22Rv1 (cell line): Measurements from ENCODE around the gene PANK3.

ENCODE experiments used
- H3K27ac ChIP-seq: fragments of 450-650 bp; 2 replicates; pipeline ENCODE4 v1.5.1; 2017
- ZFX ChIP-seq: fragments of 450-650 bp; IDR thresholded peaks from 2 replicates; pipeline ENCODE4 v1.6.1; 2017; ENCODE audit warnings: antibody characterized with exemption, borderline replicate concordance
- TF ChIP-seq, protein P1 (sequence below): fragments of 450-650 bp; IDR thresholded peaks from 2 replicates; pipeline ENCODE4 v1.5.1; 2017; ENCODE audit warnings: mild to moderate bottlenecking

Gene PANK3

DNA sequence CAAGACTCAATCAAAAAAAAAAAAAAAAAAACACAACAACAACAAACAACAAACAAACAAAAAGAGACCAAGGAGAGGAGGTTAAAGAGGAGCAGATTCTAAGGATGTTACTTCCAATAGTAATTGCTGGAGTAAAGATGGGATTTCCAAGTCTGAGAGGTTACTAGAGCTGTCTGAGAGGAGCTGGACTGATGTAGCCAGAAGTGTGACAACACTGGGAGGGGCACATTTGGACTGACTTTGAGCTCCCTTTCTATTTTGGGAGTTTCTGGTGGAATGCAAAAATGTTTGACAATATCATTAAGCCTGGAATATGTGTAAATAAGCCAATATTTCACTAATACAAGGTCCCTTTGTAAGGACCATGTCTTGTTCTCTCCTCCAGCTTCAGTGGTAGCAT lies 25.3 kb upstream of the PANK3 start:
- H3K27ac ChIP-seq = no peak overlapping the region
- no peak for TF ChIP-seq ZFX
- TF ChIP-seq, protein P1, sequence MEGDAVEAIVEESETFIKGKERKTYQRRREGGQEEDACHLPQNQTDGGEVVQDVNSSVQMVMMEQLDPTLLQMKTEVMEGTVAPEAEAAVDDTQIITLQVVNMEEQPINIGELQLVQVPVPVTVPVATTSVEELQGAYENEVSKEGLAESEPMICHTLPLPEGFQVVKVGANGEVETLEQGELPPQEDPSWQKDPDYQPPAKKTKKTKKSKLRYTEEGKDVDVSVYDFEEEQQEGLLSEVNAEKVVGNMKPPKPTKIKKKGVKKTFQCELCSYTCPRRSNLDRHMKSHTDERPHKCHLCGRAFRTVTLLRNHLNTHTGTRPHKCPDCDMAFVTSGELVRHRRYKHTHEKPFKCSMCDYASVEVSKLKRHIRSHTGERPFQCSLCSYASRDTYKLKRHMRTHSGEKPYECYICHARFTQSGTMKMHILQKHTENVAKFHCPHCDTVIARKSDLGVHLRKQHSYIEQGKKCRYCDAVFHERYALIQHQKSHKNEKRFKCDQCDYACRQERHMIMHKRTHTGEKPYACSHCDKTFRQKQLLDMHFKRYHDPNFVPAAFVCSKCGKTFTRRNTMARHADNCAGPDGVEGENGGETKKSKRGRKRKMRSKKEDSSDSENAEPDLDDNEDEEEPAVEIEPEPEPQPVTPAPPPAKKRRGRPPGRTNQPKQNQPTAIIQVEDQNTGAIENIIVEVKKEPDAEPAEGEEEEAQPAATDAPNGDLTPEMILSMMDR = no peak

DNA sequence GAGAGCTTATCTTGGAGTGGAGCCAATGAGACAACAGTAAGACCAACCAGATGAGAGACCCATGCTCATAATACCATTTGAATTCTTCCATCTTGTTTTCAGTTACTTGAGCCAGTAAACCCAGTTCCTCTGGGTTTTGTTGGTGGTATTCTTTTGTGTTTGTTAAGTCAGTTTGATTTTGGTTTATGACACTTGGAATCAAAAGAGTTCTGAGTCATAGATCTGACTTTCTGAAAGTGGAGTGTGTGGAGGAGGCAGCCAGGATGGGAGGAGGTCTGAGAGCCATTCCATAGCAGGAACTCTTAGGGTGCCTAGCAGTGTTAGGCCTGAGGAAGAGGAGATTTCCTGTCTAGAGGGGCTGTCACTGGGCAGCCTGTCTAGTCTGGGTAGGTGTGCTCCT lies 24.6 kb upstream of the PANK3 start:
- no peak for TF ChIP-seq ZFX
- TF ChIP-seq, protein P1 = no peak
- H3K27ac ChIP-seq = no peak overlapping the region

DNA sequence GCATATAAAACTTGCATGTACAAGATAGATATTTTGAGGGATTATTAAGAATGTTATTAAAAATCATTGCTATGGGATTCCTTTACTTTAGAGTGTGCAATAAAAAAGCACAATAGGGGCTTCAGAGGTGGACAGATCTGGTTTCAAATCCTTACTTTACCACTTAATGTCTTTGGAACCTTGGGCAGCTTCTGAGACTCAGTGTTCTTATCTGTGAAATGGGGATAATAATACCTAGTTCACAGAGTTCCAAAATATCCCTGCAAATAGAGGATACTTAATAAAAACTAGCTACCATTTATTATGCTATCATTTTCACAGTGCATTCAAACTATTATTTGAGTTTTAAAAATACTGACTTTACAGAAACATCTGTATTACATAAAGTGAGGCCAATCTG lies 23.3 kb upstream of the PANK3 start:
- H3K27ac ChIP-seq = no peak overlapping the region
- TF ChIP-seq, protein P1 = no peak
- no peak for TF ChIP-seq ZFX

DNA sequence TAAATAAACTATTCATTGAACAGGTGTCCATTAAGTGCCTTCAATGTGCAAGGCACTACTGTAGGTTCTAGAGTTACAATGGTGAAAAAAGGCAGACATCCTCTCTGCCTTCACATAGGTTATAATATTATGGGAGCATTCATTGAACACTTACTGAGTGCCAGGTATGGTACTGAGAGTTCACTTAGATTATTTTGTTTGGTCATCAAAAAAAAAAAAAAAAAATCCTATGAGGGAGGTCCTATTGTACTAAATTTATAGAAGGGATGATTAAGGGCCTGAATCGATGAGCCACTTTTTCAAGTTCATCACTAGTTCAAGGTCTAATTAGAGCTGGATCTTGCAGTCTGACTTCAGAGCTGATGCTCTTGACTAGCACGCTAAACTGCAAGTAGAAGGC lies 22.8 kb upstream of the PANK3 start:
- no peak overlapping the region for H3K27ac ChIP-seq
- no peak for TF ChIP-seq ZFX
- TF ChIP-seq, protein P1 = no peak

DNA sequence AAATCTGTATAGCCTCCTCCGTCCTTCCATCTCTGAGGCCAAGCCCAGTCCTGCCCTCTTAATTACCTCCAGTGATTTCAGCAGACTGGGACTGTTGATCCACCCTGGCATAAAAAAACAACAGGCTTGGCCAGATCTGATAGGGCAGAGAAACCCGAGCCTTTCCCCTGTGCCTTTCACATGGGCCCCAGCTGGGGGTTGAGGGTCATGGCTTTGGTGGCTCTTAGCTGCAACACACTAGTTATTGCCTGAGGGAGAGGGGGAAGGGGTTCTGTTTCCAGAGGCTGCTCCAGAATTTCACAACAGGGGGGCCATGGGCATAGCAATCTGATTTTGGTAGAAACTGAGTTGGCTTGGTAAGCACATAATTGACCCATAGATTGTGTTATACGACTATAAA lies 21.2 kb upstream of the PANK3 start:
- H3K27ac ChIP-seq = no peak overlapping the region
- no peak for TF ChIP-seq ZFX
- TF ChIP-seq, protein P1 = no peak

DNA sequence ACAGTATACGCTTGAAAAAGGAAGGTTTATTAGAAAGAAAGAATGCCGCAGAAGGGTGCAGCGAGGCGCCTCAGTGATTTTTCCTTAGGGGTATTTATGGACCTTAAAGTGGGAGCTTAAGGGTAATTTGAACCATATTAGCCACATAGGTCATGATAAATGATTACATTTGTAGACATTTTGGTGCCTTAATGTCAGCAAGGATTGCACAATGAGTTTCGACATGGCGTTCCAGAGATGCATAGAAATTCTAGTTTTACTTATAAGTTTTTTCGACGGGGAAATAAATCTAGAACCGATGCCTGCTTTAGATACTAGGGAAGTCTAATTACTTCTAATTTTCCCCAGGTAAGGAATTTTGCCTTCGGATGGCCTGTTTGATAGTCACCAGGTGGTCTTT lies 20.7 kb upstream of the PANK3 start:
- TF ChIP-seq, protein P1 = no peak
- TF ChIP-seq ZFX = no peak
- no peak overlapping the region for H3K27ac ChIP-seq

DNA sequence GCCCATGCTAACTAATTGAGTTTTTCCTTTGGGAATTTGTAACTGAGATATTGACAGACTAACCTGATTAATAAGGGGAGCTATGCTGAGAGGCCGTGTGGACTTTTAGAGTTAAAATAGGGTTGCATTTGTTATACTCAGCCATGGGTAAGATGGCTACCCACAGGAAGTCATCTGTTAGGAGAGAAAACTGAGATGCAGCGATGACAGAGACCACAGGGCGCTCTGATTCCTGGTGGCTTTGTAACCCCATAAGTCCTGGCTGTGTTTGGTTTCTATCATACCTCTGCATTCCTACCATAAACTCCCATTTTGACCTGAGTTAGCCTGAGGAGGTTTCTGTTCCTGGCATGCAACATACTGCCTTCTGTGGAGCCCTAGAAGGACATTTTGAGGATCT lies 19.5 kb upstream of the PANK3 start:
- no peak overlapping the region for H3K27ac ChIP-seq
- TF ChIP-seq, protein P1 = no peak
- TF ChIP-seq ZFX = no peak
